CD4-positive, alpha-beta T cell treated with Interleukin-6 for 4 hours (primary cell): ENCODE results near the gene CD79B.
"Not testable (repeated sequence)": the region's sequence is repeated elsewhere in the genome, so short reads cannot be mapped to it uniquely, and the experiment has no call there.

Experiments used
- DNase-seq: peaks from one replicate; pipeline ENCODE4 v3.0.0-alpha.2; 2020; ENCODE audit warnings: mixed read lengths

The CD79B gene

DNA sequence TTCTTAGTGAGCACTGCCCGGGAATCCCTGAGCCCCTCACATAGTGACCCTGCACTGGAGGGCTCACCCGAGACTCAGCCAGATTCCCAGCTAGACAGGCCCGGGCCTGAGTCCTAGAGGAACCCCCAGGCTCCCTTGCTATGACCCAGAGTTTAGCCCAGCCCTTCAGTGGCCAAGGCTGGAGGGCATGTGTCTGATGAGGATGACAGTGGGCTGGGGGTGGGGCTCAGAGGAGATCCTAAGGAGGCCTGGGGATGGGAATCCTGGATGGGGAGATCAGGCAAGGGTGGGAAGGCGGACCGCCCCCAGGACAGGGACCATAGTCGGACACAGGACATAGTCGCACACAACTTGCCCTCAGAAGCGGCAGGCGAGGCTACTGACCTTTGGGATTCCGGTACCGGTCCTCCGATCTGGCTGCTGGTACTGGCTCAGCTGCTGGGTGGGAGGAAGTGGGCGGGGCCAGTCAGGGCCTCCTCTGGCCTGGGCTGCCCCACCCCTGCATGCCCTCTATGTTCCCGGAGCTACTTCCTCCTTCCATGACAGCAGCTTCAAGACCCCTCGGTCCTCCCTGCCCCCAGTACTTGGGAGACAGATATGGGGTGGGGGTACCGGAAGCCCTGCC, 1.1 kb downstream of the CD79B start:
- peak; percentile 83 for DNase-seq

DNA sequence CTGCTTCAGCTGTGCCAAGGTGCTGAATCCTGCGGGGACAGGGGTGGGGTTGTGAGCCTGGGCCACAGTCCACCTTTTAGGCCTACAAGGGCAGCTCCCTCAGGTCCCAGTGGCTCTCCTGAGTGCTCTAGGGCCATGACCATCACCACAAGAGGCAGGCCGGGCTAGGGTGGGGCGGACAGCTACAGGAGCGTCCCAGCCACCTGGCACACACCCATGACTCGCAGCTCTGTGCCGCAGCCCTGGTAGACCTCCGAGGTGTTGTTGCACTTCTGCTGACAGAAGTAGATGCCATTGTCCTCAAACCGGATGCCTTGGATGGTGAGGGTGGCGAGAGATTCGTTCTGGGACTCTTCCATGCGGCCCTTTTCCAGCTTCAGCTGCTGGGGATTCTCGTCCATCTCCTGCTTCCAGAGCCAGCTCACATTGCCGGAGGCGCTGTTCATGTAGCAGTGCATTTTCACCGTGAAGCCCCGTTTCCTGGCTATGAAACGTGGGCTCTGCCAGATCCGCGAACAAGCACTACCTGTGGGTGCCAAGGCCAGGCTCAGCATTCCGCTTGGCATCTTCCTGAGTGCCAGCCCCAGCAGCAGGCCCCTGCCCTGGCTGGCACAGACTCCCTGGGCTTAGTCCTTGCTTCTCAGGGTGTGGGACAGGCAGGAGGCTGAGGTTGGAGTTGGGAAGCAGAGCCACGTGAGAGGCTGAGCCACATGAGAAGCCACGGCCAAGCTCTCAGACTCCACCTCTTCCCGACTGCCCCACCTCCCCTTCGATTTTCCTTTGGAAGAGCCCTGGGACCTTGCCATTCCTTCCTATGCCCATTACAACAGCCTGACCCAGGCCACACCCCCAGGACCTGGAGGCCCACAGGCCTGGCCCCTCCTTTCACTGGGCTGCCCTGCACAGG, 2.0 kb downstream of the CD79B start:
- no peak for DNase-seq

GRCh38 chr17:63928966-63929695, 3.0 kb downstream of the CD79B start:
- DNase-seq, result no peak

DNA sequence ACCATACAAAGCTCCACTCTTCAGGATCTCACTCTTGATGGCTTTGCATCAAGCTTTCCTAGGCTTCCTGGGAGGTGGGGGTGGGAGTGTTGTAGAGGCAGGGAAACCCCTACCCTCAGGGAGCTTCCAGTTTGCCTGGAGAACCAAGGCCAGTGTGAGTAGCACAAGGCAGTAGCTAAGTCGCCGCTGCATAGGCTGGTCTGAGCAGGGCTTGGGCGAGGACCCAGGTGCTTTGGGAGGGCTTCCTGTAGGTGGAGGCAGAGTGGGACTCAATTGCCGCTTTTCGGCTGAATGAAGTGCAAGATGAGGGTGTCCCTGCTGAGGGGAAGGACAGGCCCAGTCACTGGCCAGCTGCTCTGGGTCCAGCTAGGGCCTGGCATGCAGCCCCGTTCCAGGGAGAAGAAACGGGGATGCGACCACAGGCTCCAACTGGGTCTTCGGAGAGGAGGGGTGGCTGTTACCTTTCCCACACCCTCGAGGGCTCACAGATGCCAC, 3.9 kb downstream of the CD79B start:
- DNase-seq, result no peak

GRCh38 chr17:63927464-63928171, 4.5 kb downstream of the CD79B start:
- no peak for DNase-seq

DNA sequence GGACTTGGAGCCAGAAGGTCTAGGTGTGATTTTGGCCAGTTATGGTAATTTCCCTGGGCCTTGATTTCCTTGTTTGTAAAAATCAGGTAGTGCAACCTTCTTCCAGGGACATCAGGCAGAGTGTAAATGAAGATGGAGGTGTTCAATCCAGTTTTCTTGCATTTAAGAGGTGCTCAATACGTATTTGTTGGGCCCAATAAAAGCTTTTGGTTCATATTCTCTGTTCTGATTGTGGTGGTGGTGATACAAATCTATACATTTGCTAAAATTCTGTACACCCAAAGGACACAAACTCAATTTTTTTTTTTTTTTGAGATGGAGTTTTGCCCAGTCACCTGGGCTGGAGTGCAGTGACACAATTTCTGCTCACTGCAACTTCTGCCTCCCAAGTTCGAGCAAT, 6.0 kb downstream of the CD79B start:
- DNase-seq, result no peak

- no peak for DNase-seq
Measured at GRCh38 chr17:63925615-63926014, 6.5 kb downstream of the CD79B start.

DNA sequence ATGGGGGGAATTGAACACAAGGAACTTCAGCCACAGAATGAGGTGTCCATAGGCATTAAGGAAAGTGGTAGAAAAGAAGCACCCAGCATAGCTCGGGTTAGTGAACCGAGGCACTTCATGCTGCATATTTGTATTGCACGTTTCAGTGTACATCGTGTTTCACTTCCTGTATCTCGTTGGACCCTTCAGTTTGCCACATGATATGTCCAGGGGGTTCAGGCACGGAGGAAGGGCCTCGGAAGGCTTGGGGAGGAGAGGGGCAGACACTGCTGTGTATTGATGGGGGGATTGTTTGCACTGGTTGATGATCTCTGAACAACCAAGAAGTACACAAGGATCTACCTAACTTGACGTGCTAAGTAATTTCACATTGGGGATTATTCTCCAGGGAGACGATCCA, 9.7 kb downstream of the CD79B start:
- DNase-seq, result not testable (repeated sequence)

- DNase-seq, result not testable (repeated sequence)
Measured at GRCh38 chr17:63920779-63921178, 11.4 kb downstream of the CD79B start.

DNA sequence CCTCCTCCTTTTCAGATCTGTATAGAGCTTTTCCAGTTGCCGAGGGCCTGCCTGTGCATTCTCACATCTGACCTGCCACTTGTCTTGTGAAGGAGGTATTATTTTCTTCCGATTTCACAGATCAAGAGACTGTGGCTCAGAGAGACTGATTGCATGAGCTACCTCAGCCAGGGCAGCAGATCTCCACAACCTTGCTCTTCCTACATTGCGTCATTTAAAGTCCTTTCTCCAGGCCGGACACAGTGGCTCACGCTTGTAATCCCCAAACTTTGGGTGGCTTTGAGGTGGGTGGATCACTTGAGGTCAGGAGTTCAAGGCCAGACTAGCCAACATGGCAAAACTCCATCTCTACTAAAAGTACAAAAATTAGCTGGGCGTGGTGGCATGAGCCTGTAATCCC, 12.1 kb downstream of the CD79B start:
- DNase-seq, result not testable (repeated sequence)

GRCh38 chr17:63919311-63919723, 12.8 kb downstream of the CD79B start:
- DNase-seq, result peak; percentile 80

GRCh38 chr17:63918789-63919305, 13.3 kb downstream of the CD79B start, which contains the start of gene GH1:
TSS of gene GH1 (minus strand) at chr17:63918839. CDS start at chr17:63918776, 63 bp downstream.
- not testable (repeated sequence) for DNase-seq

- DNase-seq, result no peak
Measured at GRCh38 chr17:63918305-63918704, 13.8 kb downstream of the CD79B start.

- DNase-seq, result no peak
Measured at GRCh38 chr17:63917646-63918045, 14.5 kb downstream of the CD79B start.

- DNase-seq, result not testable (repeated sequence)
Measured at GRCh38 chr17:63917206-63917605, 14.9 kb downstream of the CD79B start.

DNA sequence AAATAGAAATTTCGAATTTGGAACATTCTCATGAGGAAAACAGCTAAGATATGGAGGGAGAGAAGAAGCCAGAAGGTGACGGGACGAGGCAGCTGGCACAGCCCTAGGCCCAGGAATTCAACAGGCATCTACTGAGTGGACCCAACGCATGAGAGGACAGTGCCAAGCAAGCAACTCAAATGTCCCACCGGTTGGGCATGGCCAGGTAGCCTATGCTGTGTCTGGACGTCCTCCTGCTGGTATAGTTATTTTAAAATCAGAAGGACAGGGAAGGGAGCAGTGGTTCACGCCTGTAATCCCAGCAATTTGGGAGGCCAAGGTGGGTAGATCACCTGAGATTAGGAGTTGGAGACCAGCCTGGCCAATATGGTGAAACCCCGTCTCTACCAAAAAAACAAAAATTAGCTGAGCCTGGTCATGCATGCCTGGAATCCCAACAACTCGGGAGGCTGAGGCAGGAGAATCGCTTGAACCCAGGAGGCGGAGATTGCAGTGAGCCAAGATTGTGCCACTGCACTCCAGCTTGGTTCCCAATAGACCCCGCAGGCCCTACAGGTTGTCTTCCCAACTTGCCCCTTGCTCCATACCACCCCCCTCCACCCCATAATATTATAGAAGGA, 15.5 kb downstream of the CD79B start:
- no peak for DNase-seq

- not testable (repeated sequence) for DNase-seq
Measured at GRCh38 chr17:63915753-63916152, 16.4 kb downstream of the CD79B start.

- DNase-seq, result no peak
Measured at GRCh38 chr17:63914471-63914870, 17.7 kb downstream of the CD79B start.

- peak; percentile 66 for DNase-seq
Measured at GRCh38 chr17:63911657-63912100, 20.5 kb downstream of the CD79B start.

- no peak for DNase-seq
Measured at GRCh38 chr17:63911041-63911635, 21.0 kb downstream of the CD79B start, which contains the start of gene CSHL1. TSS of gene CSHL1 (minus strand) at chr17:63911258. CDS start at chr17:63911196, 62 bp downstream.

GRCh38 chr17:63910096-63910495, 22.0 kb downstream of the CD79B start:
- DNase-seq, result no peak
